ENCODE measurements around the gene SPATA2.

GRCh38 chr20:49854190-49854875 is 61.0 kb downstream of the SPATA2 start:
- no peak for TF ChIP-seq CTCF (IDR thresholded peaks at IDR 0.05)
- TF ChIP-seq EZH2 (IDR thresholded peaks at IDR 0.05), result no peak
